Mesodermal cell (in vitro differentiated cells): ENCODE results near the gene YAP1.

Experiments
- H3K27ac ChIP-seq: 2 replicates; pipeline ENCODE4 v1.7.0; 2013; ENCODE audit warnings: mild to moderate bottlenecking, low read depth, low read length, moderate library complexity; ENCODE audit not compliant: severe bottlenecking
- H3K36me3 ChIP-seq: 2 replicates; pipeline ENCODE4 v1.7.1; 2013; ENCODE audit warnings: mild to moderate bottlenecking, low read length, moderate library complexity; ENCODE audit not compliant: control insufficient read depth, insufficient read depth
- H3K4me1 ChIP-seq: one replicate; pipeline ENCODE4 v1.7.1; 2013; ENCODE audit warnings: mild to moderate bottlenecking, low read length; ENCODE audit not compliant: insufficient read depth, control insufficient read depth, poor library complexity, severe bottlenecking
- H3K4me3 ChIP-seq: 2 replicates; pipeline ENCODE4 v1.7.0; 2013; ENCODE audit warnings: low read length, control low read depth, mild to moderate bottlenecking; ENCODE audit not compliant: insufficient read depth, poor library complexity, severe bottlenecking; ENCODE audit errors: extremely low read depth
- H3K9me3 ChIP-seq: 2 replicates; pipeline ENCODE4 v1.7.1; 2013; ENCODE audit warnings: mild to moderate bottlenecking, low read length, moderate library complexity; ENCODE audit not compliant: control insufficient read depth
- WGBS, 2 experiments: methylation state at CpG; one replicate each; pipeline ENCODE4 v1.1.5; 2013; ENCODE audit warnings: missing lambda C conversion rate in 2 of 2; ENCODE audit not compliant: insufficient coverage in 2 of 2; 5-methylcytosine and 5-hydroxymethylcytosine counted together

Gene YAP1

GRCh38 chr11:102097186-102097585 is 13.1 kb upstream of the YAP1 start:
- H3K9me3 ChIP-seq: no peaks in the 10 kb centered on the region
- no peak overlapping the region for H3K27ac ChIP-seq
- H3K36me3 ChIP-seq: no peaks in the 10 kb centered on the region
- WGBS, 2 experiments: no CpG with 5 or more reads among the region's 1 CpG
- H3K4me1 ChIP-seq: no peaks in the 10 kb centered on the region
- H3K4me3 ChIP-seq: no peak overlapping the region

- no peaks in the 10 kb centered on the region for H3K36me3 ChIP-seq
- H3K4me1 ChIP-seq: no peaks in the 10 kb centered on the region
- 95 to 97% methylated on average over 2 of the region's 2 CpGs for WGBS, 2 experiments
- H3K9me3 ChIP-seq: no peaks in the 10 kb centered on the region
- no peak overlapping the region for H3K4me3 ChIP-seq
- H3K27ac ChIP-seq: no peak overlapping the region
Measured at GRCh38 chr11:102099755-102100154, 10.5 kb upstream of the YAP1 start.

DNA sequence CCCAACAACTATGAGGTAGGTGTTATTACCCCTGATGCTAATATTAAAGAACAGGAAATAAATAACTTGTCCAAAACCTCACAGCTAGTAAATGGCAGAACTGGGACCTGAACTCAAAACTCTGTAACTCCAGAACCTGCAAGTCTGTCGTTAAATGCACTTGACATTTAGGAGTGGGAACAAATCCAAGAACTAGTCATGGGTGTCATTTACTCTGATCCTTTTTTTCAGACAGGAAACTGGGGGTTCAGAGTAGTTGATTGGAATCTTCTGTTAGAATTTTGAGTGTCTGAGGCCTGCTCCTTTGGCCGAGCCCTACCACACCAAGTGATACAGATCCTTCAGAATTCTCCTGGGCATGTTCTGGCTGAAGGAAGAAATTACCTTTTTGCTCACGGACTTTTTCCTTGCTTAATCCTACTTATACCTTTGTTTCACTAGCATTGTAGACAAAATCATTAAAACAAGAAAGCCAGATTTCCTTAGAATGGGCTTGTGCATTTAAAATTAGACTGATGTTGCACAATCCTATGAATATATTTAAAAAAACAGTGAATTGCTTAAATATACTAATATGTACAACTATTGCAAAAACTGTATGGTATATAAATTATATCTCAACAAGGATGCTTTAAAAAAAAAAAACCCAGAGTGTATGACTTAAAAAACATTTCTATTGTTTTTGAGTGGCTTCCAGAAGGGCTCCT is 1.4 kb upstream of the YAP1 start:
- Histone ChIP-seq H3K4me1 (peaks cover 7% of the 10 kb centered on the region), H3K36me3 (no peaks in the 10 kb centered on the region), H3K27ac (peak overlapping the region; percentile 99), H3K4me3 (peak overlapping the region; percentile 89), H3K9me3 (no peaks in the 10 kb centered on the region)
- 88 to 90% methylated on average over 1 of the region's 3 CpGs for WGBS, 2 experiments

DNA sequence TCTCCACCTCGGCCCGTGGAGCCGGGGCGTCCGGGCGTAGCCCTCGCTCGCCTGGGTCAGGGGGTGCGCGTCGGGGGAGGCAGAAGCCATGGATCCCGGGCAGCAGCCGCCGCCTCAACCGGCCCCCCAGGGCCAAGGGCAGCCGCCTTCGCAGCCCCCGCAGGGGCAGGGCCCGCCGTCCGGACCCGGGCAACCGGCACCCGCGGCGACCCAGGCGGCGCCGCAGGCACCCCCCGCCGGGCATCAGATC is 439 bp downstream of the YAP1 start:
- Histone ChIP-seq H3K9me3 (no peaks in the 10 kb centered on the region), H3K4me1 (peaks cover 23% of the 10 kb centered on the region), H3K4me3 (peak overlapping the region; percentile 89), H3K36me3 (peaks cover 7% of the 10 kb centered on the region), H3K27ac (peak overlapping the region; percentile 99)
- WGBS, 2 experiments: 0 to 1% methylated on average over 27 to 28 of the region's 31 CpGs

DNA sequence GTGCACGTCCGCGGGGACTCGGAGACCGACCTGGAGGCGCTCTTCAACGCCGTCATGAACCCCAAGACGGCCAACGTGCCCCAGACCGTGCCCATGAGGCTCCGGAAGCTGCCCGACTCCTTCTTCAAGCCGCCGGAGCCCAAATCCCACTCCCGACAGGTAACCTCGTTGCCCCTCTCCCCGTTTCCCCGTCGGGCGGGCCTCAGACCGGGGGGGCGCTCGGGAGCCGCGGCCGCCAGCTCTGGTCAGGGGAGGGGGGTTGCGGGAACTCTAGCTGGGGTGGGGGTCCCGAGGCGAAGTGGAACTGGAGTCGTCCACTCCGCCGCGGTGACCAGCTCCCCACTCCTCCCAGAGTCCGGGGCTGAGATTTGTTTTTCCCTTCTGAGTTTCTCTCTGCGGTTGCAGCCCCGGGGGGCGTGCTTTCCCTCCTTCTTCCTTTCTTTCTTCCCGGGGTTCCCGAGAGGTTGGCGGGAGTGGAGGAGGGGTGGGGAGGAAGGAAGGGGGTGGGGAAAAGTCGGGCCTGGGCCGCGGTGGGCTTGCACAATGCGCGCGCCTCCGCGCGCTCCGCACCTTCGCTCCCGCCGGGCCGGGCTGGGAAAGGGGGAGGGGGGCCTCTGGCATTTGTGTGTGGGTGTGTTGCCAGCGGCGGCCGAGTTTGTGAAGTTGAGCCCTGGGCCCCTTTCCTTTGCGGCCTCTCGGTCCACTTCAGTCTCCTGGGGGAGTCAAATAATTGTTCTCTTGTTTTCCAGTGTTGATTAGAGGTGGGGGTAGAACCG is 952 bp downstream of the YAP1 start:
- peak overlapping the region; percentile 99 for H3K27ac ChIP-seq
- peak overlapping the region; percentile 89 for H3K4me3 ChIP-seq
- 0 to 1% methylated on average over 20 to 27 of the region's 61 CpGs for WGBS, 2 experiments
- H3K4me1 ChIP-seq: peaks cover 27% of the 10 kb centered on the region
- H3K36me3 ChIP-seq: peaks cover 7% of the 10 kb centered on the region
- no peaks in the 10 kb centered on the region for H3K9me3 ChIP-seq

DNA sequence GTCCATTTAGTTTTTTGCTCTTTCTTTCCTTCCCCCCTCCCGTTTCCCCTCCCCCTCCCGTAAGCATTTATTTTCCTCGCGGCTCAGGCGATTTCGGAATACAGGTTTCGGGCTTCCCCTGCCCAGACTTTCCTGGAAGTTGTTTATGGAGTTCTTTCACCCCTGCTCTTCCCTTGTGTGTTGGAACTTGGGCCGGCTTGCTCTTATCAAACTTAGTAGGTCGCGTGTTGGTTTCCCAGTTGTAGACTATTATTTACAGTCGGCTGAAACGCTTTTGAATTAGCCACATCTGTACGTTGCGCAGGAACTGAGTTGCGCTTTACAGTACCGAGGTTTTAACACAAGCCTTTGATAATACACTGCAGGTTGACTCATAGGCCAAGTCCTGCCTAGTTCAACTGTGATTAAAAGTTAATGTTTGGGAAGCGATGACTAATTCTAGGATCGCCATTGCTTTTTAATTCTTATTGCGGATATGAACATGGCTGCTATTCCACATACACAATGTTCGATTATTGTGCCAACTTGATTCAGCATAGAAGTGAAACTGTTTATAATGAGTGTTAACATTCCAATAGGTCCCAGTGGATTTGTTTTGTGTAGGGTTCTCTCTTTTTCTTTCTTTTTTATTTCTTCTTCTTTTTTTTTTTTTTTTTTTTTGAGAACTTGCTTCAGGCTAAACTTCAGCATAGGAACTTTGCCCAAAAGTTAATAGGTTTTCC is 1.7 kb downstream of the YAP1 start:
- peaks cover 34% of the 10 kb centered on the region for H3K4me1 ChIP-seq
- no peaks in the 10 kb centered on the region for H3K9me3 ChIP-seq
- H3K27ac ChIP-seq: peak overlapping the region; percentile 99
- peak overlapping the region; percentile 89 for H3K4me3 ChIP-seq
- WGBS, 2 experiments: 0% methylated on average over 9 to 16 of the region's 20 CpGs
- peaks cover 14% of the 10 kb centered on the region for H3K36me3 ChIP-seq

DNA sequence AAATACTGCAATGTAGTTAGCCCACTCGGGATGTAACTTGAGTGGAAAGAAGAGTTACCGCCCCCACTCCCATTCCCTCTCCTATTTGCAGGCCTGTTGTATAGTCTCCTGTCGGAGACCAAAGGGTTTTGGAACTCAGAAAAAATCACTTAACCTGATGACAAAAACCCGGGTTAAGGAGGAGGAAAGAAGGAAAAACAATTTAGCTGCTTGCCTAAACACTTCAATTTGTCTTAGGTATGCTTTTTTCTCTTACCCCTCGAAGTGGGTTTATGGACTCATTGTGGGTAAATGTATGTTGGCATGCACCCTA is 2.2 kb downstream of the YAP1 start:
- Histone ChIP-seq H3K9me3 (no peaks in the 10 kb centered on the region), H3K4me3 (peak overlapping the region; percentile 89), H3K27ac (peak overlapping the region; percentile 99), H3K36me3 (peaks cover 19% of the 10 kb centered on the region), H3K4me1 (peaks cover 38% of the 10 kb centered on the region)
- 0% methylated on average over 2 of the region's 5 CpGs; no CpG with 5 or more reads in 1 of the 2 experiments for WGBS, 2 experiments

GRCh38 chr11:102114032-102114431 is 3.8 kb downstream of the YAP1 start:
- Histone ChIP-seq H3K4me1 (peaks cover 51% of the 10 kb centered on the region), H3K9me3 (no peaks in the 10 kb centered on the region), H3K27ac (no peak overlapping the region), H3K4me3 (no peak overlapping the region), H3K36me3 (peaks cover 24% of the 10 kb centered on the region)
- WGBS, 2 experiments: 33 to 53% methylated on average over 1 to 2 of the region's 4 CpGs

DNA sequence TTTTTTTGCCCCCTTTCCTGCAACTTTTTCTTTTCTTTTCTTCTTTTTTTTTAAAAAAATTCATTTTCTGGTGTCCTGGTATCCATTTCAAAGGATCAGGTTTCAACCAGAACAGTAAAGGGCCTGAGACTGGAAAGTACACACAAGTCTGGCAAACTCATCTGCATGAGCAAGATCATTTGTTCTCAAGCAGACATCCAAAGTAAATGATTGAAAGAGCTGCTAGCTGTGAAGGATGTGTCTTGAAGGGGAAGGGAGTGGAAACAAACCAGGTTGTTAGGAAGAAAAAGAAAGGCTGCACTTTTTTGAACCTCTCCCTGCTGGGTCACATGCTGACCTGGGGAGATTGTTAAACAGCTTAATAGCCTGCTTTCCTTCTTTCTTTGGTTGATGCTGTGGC is 5.3 kb downstream of the YAP1 start:
- peaks cover 48% of the 10 kb centered on the region for H3K4me1 ChIP-seq
- H3K9me3 ChIP-seq: no peaks in the 10 kb centered on the region
- no peak overlapping the region for H3K4me3 ChIP-seq
- H3K27ac ChIP-seq: peak overlapping the region; percentile 31
- H3K36me3 ChIP-seq: peaks cover 24% of the 10 kb centered on the region

- no peak overlapping the region for H3K27ac ChIP-seq
- 71 to 100% methylated on average over 1 of the region's 2 CpGs for WGBS, 2 experiments
- H3K4me3 ChIP-seq: no peak overlapping the region
- H3K36me3 ChIP-seq: peaks cover 34% of the 10 kb centered on the region
- peaks cover 48% of the 10 kb centered on the region for H3K4me1 ChIP-seq
- no peaks in the 10 kb centered on the region for H3K9me3 ChIP-seq
Measured at GRCh38 chr11:102116453-102117205, 6.4 kb downstream of the YAP1 start.
